MM.1S (cell line): ENCODE measurements around the gene LMF1.

Experiments used
- EZH2 ChIP-seq: fragments of 300-600 bp; sonication (generic); optimal IDR thresholded peaks from 2 replicates; pipeline ENCODE3; 2017; ENCODE audit warnings: low read depth, mild to moderate bottlenecking, antibody characterized with exemption, low read length, mixed read lengths
- EZH2phosphoT487 ChIP-seq: fragments of 300-600 bp; sonication (generic); IDR thresholded peaks from 2 replicates; pipeline ENCODE4 v1.6.1; 2018; ENCODE audit warnings: antibody characterized with exemption, low read length
- TF ChIP-seq, protein P1 (sequence below): fragments of 300-600 bp; sonication (generic); IDR thresholded peaks from 2 replicates; pipeline ENCODE4 v1.5.1; 2016; ENCODE audit warnings: antibody characterized with exemption, low read length, mixed read lengths

DNA sequence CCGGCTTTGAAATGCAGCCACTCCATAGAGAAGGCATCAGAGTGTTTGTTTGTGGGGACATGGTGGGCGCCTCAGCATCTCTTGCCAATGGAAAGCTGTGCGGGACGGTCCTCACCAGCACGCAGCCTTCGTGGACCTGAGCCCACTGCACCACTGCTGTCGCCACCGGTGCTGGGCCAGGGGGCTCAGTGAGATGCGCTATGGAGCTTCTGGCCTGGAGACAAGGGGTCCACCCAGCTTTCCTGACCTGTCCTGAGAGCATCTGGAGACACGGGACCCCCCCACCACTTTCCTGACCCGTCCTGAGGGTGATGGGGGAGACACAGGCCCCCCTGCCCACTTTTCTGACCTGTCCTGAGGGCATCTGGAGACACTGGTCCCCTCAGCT lies 79.4 kb downstream of the LMF1 start:
- TF ChIP-seq, protein P1, sequence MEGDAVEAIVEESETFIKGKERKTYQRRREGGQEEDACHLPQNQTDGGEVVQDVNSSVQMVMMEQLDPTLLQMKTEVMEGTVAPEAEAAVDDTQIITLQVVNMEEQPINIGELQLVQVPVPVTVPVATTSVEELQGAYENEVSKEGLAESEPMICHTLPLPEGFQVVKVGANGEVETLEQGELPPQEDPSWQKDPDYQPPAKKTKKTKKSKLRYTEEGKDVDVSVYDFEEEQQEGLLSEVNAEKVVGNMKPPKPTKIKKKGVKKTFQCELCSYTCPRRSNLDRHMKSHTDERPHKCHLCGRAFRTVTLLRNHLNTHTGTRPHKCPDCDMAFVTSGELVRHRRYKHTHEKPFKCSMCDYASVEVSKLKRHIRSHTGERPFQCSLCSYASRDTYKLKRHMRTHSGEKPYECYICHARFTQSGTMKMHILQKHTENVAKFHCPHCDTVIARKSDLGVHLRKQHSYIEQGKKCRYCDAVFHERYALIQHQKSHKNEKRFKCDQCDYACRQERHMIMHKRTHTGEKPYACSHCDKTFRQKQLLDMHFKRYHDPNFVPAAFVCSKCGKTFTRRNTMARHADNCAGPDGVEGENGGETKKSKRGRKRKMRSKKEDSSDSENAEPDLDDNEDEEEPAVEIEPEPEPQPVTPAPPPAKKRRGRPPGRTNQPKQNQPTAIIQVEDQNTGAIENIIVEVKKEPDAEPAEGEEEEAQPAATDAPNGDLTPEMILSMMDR, result no peak
- no peak for TF ChIP-seq EZH2
- TF ChIP-seq EZH2phosphoT487, result no peak
